ENCODE measurements around the gene CACNG8. TPM values are rescaled to one million over a fixed set of nuclear protein-coding genes. Genes with fewer than 3 reads are reported as not detected.
A peak's percentile ranks its signal among the peaks of the same experiment; 100 is the strongest.

The CACNG8 gene
- total RNA-seq, 1 donor from 2014 or later, result 3.2 TPM

- Mint-ChIP-seq H3K4me1 (ENCODE audit: low read depth, unreplicated experiment) (no peaks in the 10 kb centered on the region), H3K27ac (ENCODE audit: unreplicated experiment) (no peak overlapping the region), H3K36me3 (ENCODE audit: low read depth, unreplicated experiment) (no peaks in the 10 kb centered on the region), H3K9me3 (ENCODE audit: unreplicated experiment) (no peaks in the 10 kb centered on the region), H3K27me3 (ENCODE audit: low read depth, unreplicated experiment) (peaks cover 16% of the 10 kb centered on the region), H3K4me3 (ENCODE audit: unreplicated experiment) (no peak overlapping the region)
- no peaks in the 10 kb centered on the region for H3K9me3 ChIP-seq (ENCODE audit: insufficient read depth, low read depth, low read length)
- H3K4me2 ChIP-seq (ENCODE audit: low read length), result no peak overlapping the region
- H3K79me2 ChIP-seq (ENCODE audit: insufficient read depth, low read length), result no peaks in the 10 kb centered on the region
- no peak overlapping the region for H3K27ac ChIP-seq (ENCODE audit: low read depth, low read length)
- H3K36me3 ChIP-seq (ENCODE audit: insufficient read depth, low read length), result no peaks in the 10 kb centered on the region
- H3K4me3 ChIP-seq (ENCODE audit: insufficient read depth, low read depth, low read length), result no peak overlapping the region
- FAIRE-seq, result no peak
- peaks cover under 1% of the 10 kb centered on the region for H3K27me3 ChIP-seq (ENCODE audit: insufficient read depth, low read length)
- H3K4me1 ChIP-seq (ENCODE audit: insufficient read depth, low read length), result no peaks in the 10 kb centered on the region
- DNase-seq (ENCODE audit: low read depth), result no peak
- H3K9ac ChIP-seq (ENCODE audit: low read length), result no peak overlapping the region
- H2AFZ ChIP-seq (ENCODE audit: low read depth, low read length), result no peak overlapping the region
- no peaks in the 10 kb centered on the region for H4K20me1 ChIP-seq (ENCODE audit: insufficient read depth, low read length)
- TF ChIP-seq CTCF (IDR thresholded peaks at IDR 0.05; ENCODE audit: insufficient read depth, low read depth, low read length), result no peak
- TF ChIP-seq EZH2 (IDR thresholded peaks at IDR 0.05; ENCODE audit: insufficient read depth, low read length), result no peak
These were observed 10.8 kb upstream of the CACNG8 start for GRCh38 chr19:53951947-53952346.

GRCh38 chr19:53953383-53953782, 9.4 kb upstream of the CACNG8 start:
- TF ChIP-seq CTCF (IDR thresholded peaks at IDR 0.05; ENCODE audit: insufficient read depth, low read depth, low read length) (no peak), EZH2 (IDR thresholded peaks at IDR 0.05; ENCODE audit: insufficient read depth, low read length) (no peak)
- Histone ChIP-seq H3K4me2 (ENCODE audit: low read length) (no peak overlapping the region), H3K4me1 (ENCODE audit: insufficient read depth, low read length) (no peaks in the 10 kb centered on the region), H3K9me3 (ENCODE audit: insufficient read depth, low read depth, low read length) (no peaks in the 10 kb centered on the region), H3K27me3 (ENCODE audit: insufficient read depth, low read length) (peaks cover 14% of the 10 kb centered on the region), H3K4me3 (ENCODE audit: insufficient read depth, low read depth, low read length) (no peak overlapping the region), H3K36me3 (ENCODE audit: insufficient read depth, low read length) (no peaks in the 10 kb centered on the region), H4K20me1 (ENCODE audit: insufficient read depth, low read length) (no peaks in the 10 kb centered on the region), H3K79me2 (ENCODE audit: insufficient read depth, low read length) (no peaks in the 10 kb centered on the region), H3K9ac (ENCODE audit: low read length) (no peak overlapping the region), H2AFZ (ENCODE audit: low read depth, low read length) (no peak overlapping the region), H3K27ac (ENCODE audit: low read depth, low read length) (no peak overlapping the region)
- no peak overlapping the region for H3K4me3 Mint-ChIP-seq (ENCODE audit: unreplicated experiment)
- no peaks in the 10 kb centered on the region for H3K9me3 Mint-ChIP-seq (ENCODE audit: unreplicated experiment)
- FAIRE-seq (no peak), DNase-seq (ENCODE audit: low read depth) (no peak)
- peaks cover 24% of the 10 kb centered on the region for H3K27me3 Mint-ChIP-seq (ENCODE audit: low read depth, unreplicated experiment)
- H3K4me1 Mint-ChIP-seq (ENCODE audit: low read depth, unreplicated experiment), result no peaks in the 10 kb centered on the region
- no peaks in the 10 kb centered on the region for H3K36me3 Mint-ChIP-seq (ENCODE audit: low read depth, unreplicated experiment)
- H3K27ac Mint-ChIP-seq (ENCODE audit: unreplicated experiment), result no peak overlapping the region

DNA sequence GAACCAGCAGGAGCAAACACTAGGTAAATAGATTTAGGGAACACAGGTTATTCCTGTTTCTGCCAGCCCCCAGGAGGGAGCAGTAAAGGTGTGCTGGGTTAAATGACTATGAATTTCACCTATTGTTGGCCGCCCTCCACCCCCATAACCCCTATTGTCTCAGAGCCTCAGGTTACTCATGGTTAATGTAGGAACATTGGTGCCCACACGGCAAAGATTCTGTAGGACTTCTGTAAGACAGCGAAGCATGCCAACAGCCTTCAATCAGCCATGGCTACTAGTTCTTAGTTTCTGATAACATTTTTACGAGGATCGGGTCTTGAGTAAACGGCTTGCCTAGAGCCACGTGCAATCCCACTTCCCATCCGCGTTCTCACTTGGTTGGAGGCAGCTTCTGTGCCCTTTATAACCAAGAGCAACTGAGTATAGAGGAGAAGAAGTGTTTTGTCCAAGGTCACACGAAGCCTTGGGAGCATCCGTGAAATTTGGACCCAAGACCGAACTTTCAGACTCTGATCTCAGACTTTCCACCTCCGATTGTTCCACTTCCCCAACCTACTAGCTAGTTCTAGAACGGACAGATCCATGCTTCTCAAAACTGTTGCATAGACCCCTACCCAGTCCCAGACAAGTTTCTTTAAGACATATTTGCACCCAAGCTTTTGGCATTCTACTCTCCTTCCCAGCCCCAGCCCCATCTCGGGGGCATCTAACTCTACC, 5.1 kb upstream of the CACNG8 start:
- Histone ChIP-seq H3K9ac (ENCODE audit: low read length) (no peak overlapping the region), H3K27ac (ENCODE audit: low read depth, low read length) (no peak overlapping the region), H3K27me3 (ENCODE audit: insufficient read depth, low read length) (peaks cover 31% of the 10 kb centered on the region), H4K20me1 (ENCODE audit: insufficient read depth, low read length) (no peaks in the 10 kb centered on the region), H3K4me3 (ENCODE audit: insufficient read depth, low read depth, low read length) (no peak overlapping the region), H2AFZ (ENCODE audit: low read depth, low read length) (no peak overlapping the region), H3K79me2 (ENCODE audit: insufficient read depth, low read length) (no peaks in the 10 kb centered on the region), H3K36me3 (ENCODE audit: insufficient read depth, low read length) (no peaks in the 10 kb centered on the region), H3K4me1 (ENCODE audit: insufficient read depth, low read length) (no peaks in the 10 kb centered on the region), H3K4me2 (ENCODE audit: low read length) (no peak overlapping the region), H3K9me3 (ENCODE audit: insufficient read depth, low read depth, low read length) (no peaks in the 10 kb centered on the region)
- FAIRE-seq (no peak), DNase-seq (ENCODE audit: low read depth) (no peak)
- H3K36me3 Mint-ChIP-seq (ENCODE audit: low read depth, unreplicated experiment), result peaks cover 2% of the 10 kb centered on the region
- no peak overlapping the region for H3K27ac Mint-ChIP-seq (ENCODE audit: unreplicated experiment)
- peak overlapping the region; percentile 35 for H3K4me3 Mint-ChIP-seq (ENCODE audit: unreplicated experiment)
- H3K9me3 Mint-ChIP-seq (ENCODE audit: unreplicated experiment), result no peaks in the 10 kb centered on the region
- peaks cover 13% of the 10 kb centered on the region for H3K4me1 Mint-ChIP-seq (ENCODE audit: low read depth, unreplicated experiment)
- H3K27me3 Mint-ChIP-seq (ENCODE audit: low read depth, unreplicated experiment), result peaks cover 37% of the 10 kb centered on the region
- TF ChIP-seq CTCF (IDR thresholded peaks at IDR 0.05; ENCODE audit: insufficient read depth, low read depth, low read length), result no peak
- no peak for TF ChIP-seq EZH2 (IDR thresholded peaks at IDR 0.05; ENCODE audit: insufficient read depth, low read length)
